ENCODE results near the gene DBF4. TPM values are rescaled to one million over a fixed set of nuclear protein-coding genes. Genes with fewer than 3 reads are reported as not detected.

DBF4 gene
- total and polyA plus RNA-seq, 2 of the 13 experiments (the other 11 are each of a cell fraction or from before 2014, with no cell fraction given): 5.0 to 64.4 TPM

- TF ChIP-seq PATZ1 (CRISPR knock-in tag; IDR thresholded peaks at IDR 0.05): peak; percentile 31; the same call in 1 of the 2 replicates
- no peak for TF ChIP-seq ZBTB46 (CRISPR knock-in tag; IDR thresholded peaks at IDR 0.05; ENCODE audit: borderline replicate concordance)
- TF ChIP-seq MTA1 (CRISPR knock-in tag; IDR thresholded peaks at IDR 0.05; ENCODE audit: borderline replicate concordance): peak; percentile 70; the same call in 1 of the 2 replicates
- TF ChIP-seq BATF2 (CRISPR knock-in tag; IDR thresholded peaks at IDR 0.05): no peak; the same call in 1 of the 2 replicates
- TF ChIP-seq PRPF4 (IDR thresholded peaks at IDR 0.05; ENCODE audit: low read depth, low read length, poor library complexity, severe bottlenecking): no peak
- TF ChIP-seq ZNF883 (CRISPR knock-in tag; IDR thresholded peaks at IDR 0.05; ENCODE audit: not compliant biosample characterization): peak; percentile 55
- peak; percentile 14; the same call in 1 of the 2 replicates for TF ChIP-seq REPIN1 (CRISPR knock-in tag; IDR thresholded peaks at IDR 0.05; ENCODE audit: borderline replicate concordance, low read depth)
- peak; percentile 29; the same call in 1 of the 2 replicates for TF ChIP-seq CSRNP2 (CRISPR knock-in tag; conservative IDR thresholded peaks at IDR 0.05; ENCODE audit: low read depth)
- no peak for TF ChIP-seq CBX5 (CRISPR knock-in tag; IDR thresholded peaks at IDR 0.05; ENCODE audit: borderline replicate concordance)
- no peak; the same call in none of the 2 replicates for TF ChIP-seq ZNF234 (CRISPR knock-in tag; conservative IDR thresholded peaks at IDR 0.05)
- no peak; the same call in 1 of the 2 replicates for TF ChIP-seq ETV6 (CRISPR knock-in tag; conservative IDR thresholded peaks at IDR 0.05)
- TF ChIP-seq SRSF1 (optimal IDR thresholded peaks at IDR 0.05; ENCODE audit: low read depth, low read length): no peak
- peak; percentile 81; the same call in 1 of the 2 replicates for TF ChIP-seq ZBTB37 (CRISPR knock-in tag; IDR thresholded peaks at IDR 0.05)
- TF ChIP-seq CTCF (CRISPR knock-in tag; IDR thresholded peaks at IDR 0.05): no peak
- TF ChIP-seq CBX1 (IDR thresholded peaks at IDR 0.05; ENCODE audit: low read depth): peak; percentile 19
- no peak for TF ChIP-seq NR2F1 (CRISPR knock-in tag; IDR thresholded peaks at IDR 0.05)
Measured at GRCh38 chr7:87876040-87876868, at the start of gene DBF4, which contains the start of gene SLC25A40 (continued).
